Measurements from ENCODE around the gene SNTB2.

GRCh38 chr16:69187446-69188235, 677 bp downstream of the SNTB2 start:
- no peak for TF ChIP-seq CTCF (IDR thresholded peaks at IDR 0.05)
- no peak for TF ChIP-seq EP300 (IDR thresholded peaks at IDR 0.05)
- no peak for TF ChIP-seq POLR2AphosphoS5 (IDR thresholded peaks at IDR 0.05)
